ENCODE measurements around the gene ABL1. TPM values are rescaled to one million over a fixed set of nuclear protein-coding genes. Genes with fewer than 3 reads are reported as not detected.

Gene ABL1
- total RNA-seq, 1 experiment from 2014 or later: 83.6 TPM

GRCh38 chr9:130890124-130890523, 55.1 kb downstream of the ABL1 start:
- H3K4ac ChIP-seq (ENCODE audit: low read depth, low read length): no peak overlapping the region
- Mint-ChIP-seq H3K36me3 (ENCODE audit: insufficient read depth in 1 of 3, low read depth in 3 of 3) (peaks cover 18 to 58% (median 36%) of the 10 kb centered on the region in 3 experiments), H3K27me3 (ENCODE audit: low read depth) (no peaks in the 10 kb centered on the region; the same call in 1 of the 2 replicates), H3K4me1 (peaks cover 5 to 11% of the 10 kb centered on the region in 2 experiments; a peak in 3 of 4 replicates), H3K4me3 (no peak overlapping the region), H3K27ac (0 out of 7 replicates have a peak overlapping the region, but pooled peaks of 1 of the 3 experiments have one; percentile 40), H3K9me3 (no peaks in the 10 kb centered on the region; a peak in 1 of 5 replicates)
- H3K23ac ChIP-seq (ENCODE audit: insufficient read length, low read depth, low read length): no peak overlapping the region
- no peak overlapping the region for H3K9ac ChIP-seq (ENCODE audit: extremely low read depth, insufficient read length, low read length)
- WGBS (ENCODE audit: extremely low coverage, insufficient read length, low lambda C conversion rate): no CpG with 5 or more reads among the region's 9 CpGs
- H3K14ac ChIP-seq (ENCODE audit: insufficient read depth, low read length): no peak overlapping the region
- H3K79me2 ChIP-seq (ENCODE audit: insufficient read depth, low read length): no peaks in the 10 kb centered on the region
- H4K8ac ChIP-seq (replicated peaks; ENCODE audit: insufficient read length, low read depth, low read length): no peak overlapping the region
- no peak overlapping the region for H3T11ph ChIP-seq (ENCODE audit: low read length)
- H3K79me1 ChIP-seq (ENCODE audit: insufficient read depth, low read depth, low read length, poor library complexity, severe bottlenecking): no peaks in the 10 kb centered on the region
- no peak overlapping the region for H2BK5ac ChIP-seq (ENCODE audit: insufficient read length, low read length)
- H4K91ac ChIP-seq (ENCODE audit: insufficient read length, low read depth, low read length): no peak overlapping the region
- H2BK120ac ChIP-seq (ENCODE audit: low read depth, low read length, poor library complexity, severe bottlenecking): no peak overlapping the region
- no peak overlapping the region for H2BK20ac ChIP-seq (ENCODE audit: low read depth, low read length, poor library complexity, severe bottlenecking)
- H3K27ac ChIP-seq (ENCODE audit: insufficient read length, low read depth, low read length): no peak overlapping the region
- no peak overlapping the region for H4K5ac ChIP-seq (ENCODE audit: insufficient read length, low read depth, low read length)
- no peak overlapping the region for H3K18ac ChIP-seq (ENCODE audit: insufficient read length, low read depth, low read length)
- H2BK12ac ChIP-seq (ENCODE audit: insufficient read length, low read depth, low read length): no peak overlapping the region
- no peaks in the 10 kb centered on the region for H3K4me1 ChIP-seq (ENCODE audit: insufficient read depth, low read length)
- no peak overlapping the region for H3K56ac ChIP-seq (ENCODE audit: insufficient read length, low read depth, low read length)
- H3K27me3 ChIP-seq (ENCODE audit: insufficient read depth, low read length): no peaks in the 10 kb centered on the region
- no peak for TF ChIP-seq CTCF (conservative IDR thresholded peaks at IDR 0.05)
- no peak overlapping the region for H2BK15ac ChIP-seq (ENCODE audit: low read depth, low read length)
- no peaks in the 10 kb centered on the region for H4K20me1 ChIP-seq (ENCODE audit: control insufficient read depth, insufficient read depth, insufficient read length)
- no peaks in the 10 kb centered on the region for H3K9me3 ChIP-seq (ENCODE audit: control insufficient read depth, low read depth, low read length)
- no peak for DNase-seq
- H3K4me2 ChIP-seq (ENCODE audit: insufficient read depth, insufficient read length, low read length): no peak overlapping the region
- no peak overlapping the region for H2AK5ac ChIP-seq (ENCODE audit: insufficient read length, low read length)
- no peak overlapping the region for H2AFZ ChIP-seq (ENCODE audit: low read length)
- no peaks in the 10 kb centered on the region for H3K23me2 ChIP-seq (ENCODE audit: insufficient read length, low read depth, low read length, poor library complexity, severe bottlenecking)
